GM18520 (cell line): ENCODE measurements around the gene DPYD.

Source experiments
- ATAC-seq: cut with Tn5 transposase; IDR thresholded peaks from one replicate; pipeline ENCODE4 v1.9.1; 2021; ENCODE audit not compliant: unreplicated experiment

DPYD gene

DNA sequence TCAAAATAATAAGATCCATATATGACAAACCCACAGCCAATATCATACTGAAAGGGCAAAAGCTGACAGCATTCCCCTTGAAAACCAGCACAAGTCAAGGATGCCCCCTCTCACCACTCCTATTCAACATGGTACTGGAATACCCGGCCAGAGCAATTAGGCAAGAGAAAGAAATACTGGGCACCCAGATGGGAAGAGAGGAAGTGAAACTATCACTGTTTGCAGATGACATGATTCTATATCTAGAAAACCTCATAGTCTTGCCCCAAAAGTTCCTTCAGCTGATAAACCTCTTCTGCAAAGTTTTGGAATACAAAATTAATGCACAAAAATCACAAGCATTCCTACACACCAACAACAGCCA is 756.6 kb downstream of the DPYD start:
- ATAC-seq, result no peak

- peak; percentile 61 for ATAC-seq
Measured at GRCh38 chr1:97163591-97164275, 757.1 kb downstream of the DPYD start.

- no peak for ATAC-seq
Measured at GRCh38 chr1:97160818-97161217, 760.0 kb downstream of the DPYD start.

GRCh38 chr1:97159342-97159741 is 761.5 kb downstream of the DPYD start:
- ATAC-seq, result no peak

DNA sequence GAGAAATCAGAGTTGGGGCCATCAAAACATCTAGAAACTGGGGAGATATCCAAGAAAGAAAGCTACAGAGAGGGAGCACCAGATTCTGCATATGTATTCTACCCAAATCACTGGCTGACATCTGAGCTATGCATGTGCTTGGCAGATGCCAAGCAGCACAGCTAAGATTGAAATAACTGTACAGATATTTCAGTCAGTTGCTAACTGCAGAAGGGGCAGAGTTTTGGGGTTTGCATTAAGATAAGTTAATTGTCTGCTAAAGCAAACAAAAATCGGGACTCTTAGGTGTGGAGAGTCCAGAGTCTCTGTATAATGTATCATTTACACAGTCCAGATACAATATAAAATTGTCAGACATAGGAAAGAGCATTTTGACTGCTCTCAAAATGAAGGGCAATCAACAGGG is 762.1 kb downstream of the DPYD start:
- no peak for ATAC-seq

DNA sequence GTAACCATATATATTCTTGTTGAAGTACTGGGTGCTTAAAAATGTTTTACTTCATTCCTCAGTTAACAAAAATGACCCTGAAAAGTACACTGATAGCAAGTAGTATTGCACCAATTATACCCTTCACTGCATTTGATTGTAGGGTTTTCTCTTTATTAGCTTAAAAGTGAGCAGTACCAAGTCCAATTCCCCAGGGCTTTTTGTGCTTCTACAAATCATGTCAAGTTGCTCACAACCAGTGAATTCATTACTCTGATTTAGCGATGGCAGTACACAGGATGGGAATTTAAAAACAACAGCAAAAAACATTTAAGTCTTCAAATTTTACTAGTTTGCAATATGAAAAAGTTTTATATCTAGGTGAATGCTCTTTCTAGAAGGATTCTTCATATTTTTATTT is 762.8 kb downstream of the DPYD start:
- no peak for ATAC-seq

DNA sequence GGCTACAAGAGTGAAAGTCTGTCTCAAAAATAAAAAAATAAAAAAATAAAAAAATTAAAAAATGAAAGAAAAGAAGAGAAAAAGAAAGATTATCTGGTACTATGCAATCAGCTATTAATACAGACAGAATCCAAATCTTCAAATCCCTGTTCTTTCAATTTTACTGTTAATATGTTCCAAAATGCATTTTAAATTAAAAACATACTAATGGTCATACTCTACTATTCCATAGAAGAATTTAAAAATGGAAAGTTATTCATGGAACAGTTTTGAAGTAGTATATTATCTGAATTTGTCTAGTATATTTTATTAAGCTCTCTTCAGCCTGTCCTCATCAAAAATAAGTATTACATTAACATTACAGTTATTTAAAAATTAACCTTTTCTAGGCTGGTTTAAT is 769.2 kb downstream of the DPYD start:
- no peak for ATAC-seq

- ATAC-seq, result no peak
Measured at GRCh38 chr1:97145321-97145956, 775.4 kb downstream of the DPYD start.

- ATAC-seq, result no peak
Measured at GRCh38 chr1:97144527-97144926, 776.3 kb downstream of the DPYD start.

- ATAC-seq, result no peak
Measured at GRCh38 chr1:97143236-97143882, 777.5 kb downstream of the DPYD start.

DNA sequence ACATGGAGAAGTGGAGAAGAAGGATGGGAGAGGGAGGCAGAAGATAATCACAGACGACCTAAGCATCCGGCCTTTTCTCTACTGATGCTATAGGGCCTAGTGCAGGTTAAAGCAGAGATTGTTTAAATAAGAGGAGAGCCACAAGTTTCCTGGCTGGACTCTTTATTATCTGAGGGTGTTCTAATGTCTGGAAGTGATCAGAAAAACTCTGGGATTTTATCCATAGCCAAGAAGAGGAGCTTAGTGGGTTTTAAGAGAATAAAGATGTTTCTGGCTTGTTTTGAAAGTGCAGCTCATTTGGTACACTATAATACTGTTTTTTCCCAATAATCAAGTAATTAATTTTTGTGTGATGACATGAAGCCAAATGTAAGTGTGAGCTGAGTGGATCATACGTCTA is 780.2 kb downstream of the DPYD start:
- no peak for ATAC-seq

DNA sequence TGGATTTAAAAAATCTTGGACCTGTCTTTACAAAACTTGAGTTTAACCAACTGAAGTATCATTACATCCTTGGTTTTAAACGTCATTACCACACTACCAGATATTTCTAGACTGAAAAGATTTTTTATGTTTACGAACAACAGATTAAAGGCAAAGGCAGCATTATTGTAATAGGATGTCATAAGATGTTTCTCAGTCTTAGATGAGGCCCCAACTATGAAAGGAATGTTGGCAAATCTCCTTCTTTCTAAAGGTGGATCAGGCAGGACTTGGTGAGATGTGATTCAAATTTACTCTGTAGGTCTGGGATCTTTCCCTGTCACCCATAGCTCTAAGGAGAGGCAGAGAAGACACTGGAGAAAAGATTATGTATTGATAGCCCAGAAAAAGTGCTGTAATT is 781.3 kb downstream of the DPYD start:
- ATAC-seq, result no peak

GRCh38 chr1:97138515-97139032 is 782.3 kb downstream of the DPYD start:
- no peak for ATAC-seq

- ATAC-seq, result peak; percentile 92
Measured at GRCh38 chr1:97137862-97138514, 782.8 kb downstream of the DPYD start.

DNA sequence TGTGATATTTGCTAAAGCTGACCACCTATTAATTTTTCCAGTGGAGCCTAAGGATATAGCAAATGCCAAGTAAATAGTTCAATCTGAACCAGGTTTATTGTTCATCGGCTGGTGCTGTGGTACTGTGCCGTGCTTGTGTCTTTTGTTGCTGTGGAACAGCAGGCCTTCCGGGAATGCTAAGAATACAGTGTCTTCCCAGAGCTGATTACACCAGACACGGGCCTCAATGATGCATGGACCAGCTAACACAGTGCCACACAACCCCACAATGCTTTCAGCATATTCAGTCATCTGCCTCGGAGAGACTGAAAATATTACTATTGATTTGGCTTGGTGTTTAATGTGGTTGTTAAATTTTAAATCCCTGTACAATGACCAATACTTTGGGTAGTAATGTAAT is 783.8 kb downstream of the DPYD start:
- no peak for ATAC-seq

DNA sequence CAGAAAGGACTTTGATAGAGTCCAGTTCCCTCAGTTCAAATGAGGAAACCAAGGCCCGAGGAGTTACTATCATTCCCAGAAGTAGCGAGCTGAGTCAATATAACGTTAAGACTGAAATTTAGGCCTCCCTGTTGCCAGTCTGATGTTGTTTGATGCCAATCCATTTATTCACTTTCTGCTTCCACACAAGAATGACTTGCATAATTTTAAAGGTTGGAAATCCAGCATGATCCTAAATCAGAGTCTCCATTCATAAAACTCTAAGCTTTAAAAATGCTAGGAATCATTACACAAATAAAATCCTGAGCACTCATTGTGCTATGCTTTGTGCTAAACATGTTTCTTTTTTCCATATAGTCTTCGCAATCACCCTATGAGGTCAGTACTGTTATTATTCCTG is 784.9 kb downstream of the DPYD start:
- no peak for ATAC-seq

- ATAC-seq, result no peak
Measured at GRCh38 chr1:97128426-97128825, 792.4 kb downstream of the DPYD start.

DNA sequence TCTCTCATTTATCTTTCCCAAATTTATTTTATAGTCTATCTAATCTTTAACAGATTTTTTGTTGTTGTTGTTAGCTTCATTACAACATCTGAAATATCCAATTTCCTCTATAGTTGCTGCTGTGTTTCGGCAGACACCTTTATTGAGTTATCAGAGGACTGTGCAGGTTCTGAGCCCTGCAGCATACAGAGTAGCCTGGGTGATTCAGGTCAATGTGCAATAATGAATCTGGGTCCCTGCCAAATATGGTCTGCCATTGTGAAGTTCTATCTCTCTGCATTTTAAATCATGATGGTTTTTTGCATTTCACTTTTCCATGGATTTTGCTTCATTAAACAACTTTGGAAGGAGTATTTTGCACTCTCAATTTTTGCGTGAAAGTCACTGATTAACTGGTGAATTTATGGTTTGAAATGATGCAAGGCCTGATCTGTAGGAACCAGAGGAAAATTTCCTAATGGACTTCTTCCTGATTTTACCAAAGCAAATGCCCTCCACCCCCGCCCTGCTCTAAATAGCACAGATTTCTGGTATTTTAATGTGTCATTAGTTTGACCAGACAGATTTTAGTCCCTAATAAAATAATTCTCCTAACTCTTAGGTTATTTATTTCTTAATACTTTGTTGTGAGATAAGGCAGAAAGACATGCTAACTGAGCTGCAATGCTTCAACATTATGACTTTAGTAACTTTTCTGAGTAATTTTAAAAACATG is 797.0 kb downstream of the DPYD start:
- ATAC-seq, result no peak

DNA sequence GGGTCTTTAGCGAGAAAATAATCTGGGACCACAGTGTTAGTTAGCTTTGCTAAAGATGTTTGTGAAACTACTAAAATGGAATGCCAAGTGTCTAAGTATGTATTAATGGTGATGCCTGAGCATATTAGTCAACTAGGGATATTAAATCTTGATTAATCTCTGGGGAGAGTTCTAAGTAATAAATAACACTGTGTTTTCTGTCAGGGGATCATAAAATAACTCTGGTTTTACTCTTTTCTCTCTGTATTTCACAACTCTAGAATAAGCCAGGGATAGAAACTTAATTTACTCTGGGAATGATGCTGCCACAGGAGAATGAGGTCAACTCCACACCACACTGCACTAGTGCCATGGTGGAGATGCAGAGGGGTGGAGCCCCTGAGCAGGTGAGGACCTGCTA is 800.0 kb downstream of the DPYD start:
- no peak for ATAC-seq

- no peak for ATAC-seq
Measured at GRCh38 chr1:97119260-97120158, 801.3 kb downstream of the DPYD start.
